IPS-18c (cell line): ENCODE results near the gene UNC119B.
"Not testable (repeated sequence)": the region's sequence is repeated elsewhere in the genome, so short reads cannot be mapped to it uniquely, and the experiment has no call there.

Experiments used
- H3K4me3 ChIP-seq: 2 replicates; pipeline ENCODE4 v1.7.0; 2013; ENCODE audit warnings: low read depth, mild to moderate bottlenecking, low read length, moderate library complexity; ENCODE audit not compliant: insufficient read depth
- H3K9me3 ChIP-seq: one replicate; pipeline ENCODE4 v1.6.1; 2013; ENCODE audit warnings: mild to moderate bottlenecking, low read length, moderate library complexity; ENCODE audit not compliant: control insufficient read depth, insufficient read depth

The UNC119B gene

DNA sequence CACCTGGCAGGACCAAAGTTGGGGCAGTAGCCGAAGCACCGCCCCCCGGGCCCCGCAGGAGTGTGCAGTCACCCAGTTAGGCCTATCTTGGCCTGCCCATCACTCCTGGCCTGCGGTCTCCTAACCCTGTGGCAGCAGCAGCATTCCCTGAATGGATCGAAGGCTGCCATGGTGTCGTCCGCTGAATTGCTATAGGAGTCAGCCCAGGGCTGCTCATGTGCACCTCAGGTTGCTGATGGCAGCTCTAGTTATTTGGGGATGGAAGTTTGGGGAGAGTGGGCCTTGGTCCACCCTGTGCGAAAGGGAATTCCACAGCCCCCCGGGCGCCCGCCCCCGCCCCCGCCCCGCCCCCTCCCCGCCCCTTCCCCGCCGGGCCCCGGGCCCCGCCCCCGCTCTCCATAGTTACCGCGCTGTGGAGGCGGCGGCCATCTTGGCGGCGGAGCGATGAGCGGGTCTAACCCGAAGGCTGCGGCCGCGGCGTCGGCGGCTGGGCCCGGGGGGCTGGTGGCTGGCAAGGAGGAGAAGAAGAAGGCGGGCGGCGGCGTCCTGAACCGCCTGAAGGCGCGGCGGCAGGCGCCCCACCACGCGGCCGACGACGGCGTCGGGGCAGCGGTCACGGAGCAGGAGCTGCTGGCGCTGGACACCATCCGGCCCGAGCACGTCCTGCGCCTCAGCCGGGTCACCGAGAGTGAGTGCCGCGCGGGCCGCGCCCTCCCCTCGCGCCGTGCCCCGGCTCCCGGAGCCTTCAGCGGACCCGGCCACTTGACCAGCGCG lies at the start of gene UNC119B:
Gene UNC119B, plus strand, starts transcription at position 428 of the 774 bp plus-strand sequence. Its CDS starts 17 bp downstream, at position 445.
- Histone ChIP-seq H3K9me3 (no peaks in the 10 kb centered on the region), H3K4me3 (peak within 1 kb of the TSS; percentile 89)

DNA sequence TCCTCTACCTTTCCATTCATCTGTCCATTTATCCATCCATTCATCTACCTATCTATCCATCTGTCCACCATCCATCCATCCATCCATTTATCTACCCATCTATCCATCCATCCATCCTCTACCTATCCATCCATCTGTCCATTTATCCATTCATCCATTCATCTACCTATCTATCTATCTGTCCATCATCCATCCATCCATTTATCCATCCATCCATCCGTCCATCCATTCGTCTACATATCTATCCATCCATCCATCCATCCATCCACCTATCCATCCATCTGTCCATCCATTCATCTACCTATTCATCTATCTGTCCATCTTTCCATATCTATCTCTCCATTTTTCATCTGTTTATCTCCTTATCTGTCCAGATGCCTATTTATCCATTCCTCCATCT lies 48.8 kb upstream of the UNC119B start:
- no peaks in the 10 kb centered on the region for H3K9me3 ChIP-seq

DNA sequence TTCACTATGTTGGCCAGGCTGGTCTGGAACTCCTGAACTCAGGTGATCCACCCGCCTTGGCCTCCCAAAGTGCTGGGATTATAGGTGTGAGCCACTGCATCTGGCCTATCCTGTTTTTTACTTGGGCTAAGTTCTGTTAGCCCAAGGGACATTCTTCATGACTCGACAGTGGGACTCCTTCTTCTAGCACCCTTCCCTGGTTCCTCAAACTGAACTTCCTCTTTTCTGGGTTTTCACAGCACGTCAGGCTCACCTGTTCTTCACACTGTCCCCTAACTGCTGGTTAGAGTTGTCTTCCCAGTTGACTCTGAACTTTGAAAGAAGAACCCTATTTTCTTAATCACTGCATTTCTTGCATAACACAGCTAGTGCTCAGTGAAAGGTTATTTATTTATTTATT lies 47.4 kb upstream of the UNC119B start:
- no peak overlapping the region for H3K4me3 ChIP-seq

More for the DNA sequence above, 48.8 kb upstream of the UNC119B start:
- H3K4me3 ChIP-seq = no peak overlapping the region

DNA sequence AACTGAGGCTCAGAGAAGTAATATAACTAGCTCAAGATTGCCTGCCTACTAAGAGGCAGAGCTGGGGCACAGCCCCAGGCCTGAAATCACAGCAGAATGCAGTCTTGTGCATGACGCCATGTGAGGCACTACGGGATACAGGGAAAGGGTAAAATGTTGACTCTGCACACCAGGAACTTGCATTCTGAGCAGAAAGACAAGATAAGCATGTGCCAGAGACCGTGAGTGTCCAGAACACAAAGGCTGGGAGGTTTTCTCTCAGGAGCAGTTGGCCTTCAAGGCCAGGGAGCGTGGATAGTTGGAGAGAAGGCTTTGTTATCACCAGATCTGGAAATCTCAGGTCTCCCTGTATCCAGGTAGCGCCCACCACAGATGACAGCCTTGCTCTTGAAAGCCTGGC lies 46.5 kb upstream of the UNC119B start:
- Histone ChIP-seq H3K4me3 (no peak overlapping the region), H3K9me3 (no peaks in the 10 kb centered on the region)

More for the DNA sequence above, 47.4 kb upstream of the UNC119B start:
- H3K9me3 ChIP-seq = no peaks in the 10 kb centered on the region

DNA sequence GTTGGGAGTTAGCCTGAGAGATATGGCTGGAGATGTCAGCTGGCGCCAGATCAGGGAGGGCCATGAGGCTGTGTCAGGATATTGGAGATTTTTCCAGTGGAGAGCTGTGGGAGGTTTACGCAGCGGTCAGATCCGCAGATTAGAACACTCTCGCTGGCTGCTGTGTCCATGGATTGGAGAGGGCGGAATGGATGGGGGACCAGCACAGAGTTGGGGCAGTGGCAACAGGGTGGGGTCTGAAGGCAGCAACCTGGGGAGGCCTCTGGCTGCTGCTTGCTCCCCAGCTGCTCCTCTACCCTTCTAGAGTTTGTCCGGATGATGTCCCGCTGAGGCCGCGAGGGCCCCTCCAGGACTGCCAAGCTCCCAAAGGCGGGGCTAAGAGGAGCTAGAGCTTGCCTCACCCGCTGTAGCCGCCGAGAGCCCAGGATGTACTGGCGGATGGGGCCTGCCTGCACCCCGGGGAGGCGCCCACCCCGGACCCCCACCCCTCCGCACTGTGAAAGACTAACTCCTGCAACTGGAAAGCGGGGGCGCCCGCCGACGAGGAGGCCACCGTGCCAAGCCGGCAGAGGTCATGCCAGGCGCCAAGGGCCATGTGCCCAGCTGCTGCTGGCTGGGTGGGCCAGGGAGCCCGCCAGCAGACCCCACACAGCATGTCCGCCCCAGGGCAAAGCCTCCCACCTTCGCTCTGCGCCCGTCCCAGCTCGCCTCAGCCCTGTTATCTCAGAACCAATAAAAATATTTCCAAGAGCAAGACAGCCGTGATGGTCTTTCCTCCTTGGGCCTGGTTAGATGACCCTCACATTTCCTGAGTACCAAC lies 43.5 kb upstream of the UNC119B start:
- no peaks in the 10 kb centered on the region for H3K9me3 ChIP-seq
- H3K4me3 ChIP-seq = no peak overlapping the region

DNA sequence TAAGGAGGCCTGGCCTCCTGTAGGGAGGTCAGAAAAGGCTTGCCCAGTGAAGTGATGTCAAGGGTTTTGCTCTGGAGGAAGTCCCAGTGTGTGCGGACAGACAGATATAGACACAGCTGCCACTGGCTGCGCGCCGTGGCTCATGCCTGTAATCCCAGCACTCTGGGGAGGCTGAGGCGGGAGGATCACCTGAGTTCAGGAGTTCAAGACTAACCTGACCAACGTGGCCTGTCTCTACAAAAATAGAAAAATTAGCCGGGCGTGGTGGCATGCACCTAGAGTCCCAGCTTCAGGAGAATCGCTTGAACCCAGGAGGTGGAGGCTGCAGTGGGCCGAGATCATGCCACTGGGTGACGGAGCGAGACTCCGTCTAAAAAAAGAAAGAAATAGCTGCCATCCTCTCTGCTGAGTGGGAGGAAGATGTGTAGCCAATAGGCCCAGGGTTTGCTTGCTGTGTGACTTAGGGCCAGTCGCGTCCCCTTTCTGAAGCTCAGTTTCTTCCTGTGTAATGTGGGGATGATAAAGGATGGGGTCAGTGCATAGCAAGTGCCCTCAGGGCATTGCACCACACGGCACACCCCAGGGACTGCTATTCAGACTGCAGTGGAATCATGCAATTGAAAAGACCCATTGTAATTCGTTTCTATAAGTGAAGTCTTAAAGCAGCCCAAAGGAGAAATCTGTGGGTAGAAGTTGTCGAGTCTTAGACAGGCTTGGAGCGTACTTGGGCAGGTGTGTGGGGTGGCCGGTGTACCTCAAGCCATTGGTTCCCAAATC lies 42.0 kb upstream of the UNC119B start:
- Histone ChIP-seq H3K9me3 (no peaks in the 10 kb centered on the region), H3K4me3 (no peak overlapping the region)

DNA sequence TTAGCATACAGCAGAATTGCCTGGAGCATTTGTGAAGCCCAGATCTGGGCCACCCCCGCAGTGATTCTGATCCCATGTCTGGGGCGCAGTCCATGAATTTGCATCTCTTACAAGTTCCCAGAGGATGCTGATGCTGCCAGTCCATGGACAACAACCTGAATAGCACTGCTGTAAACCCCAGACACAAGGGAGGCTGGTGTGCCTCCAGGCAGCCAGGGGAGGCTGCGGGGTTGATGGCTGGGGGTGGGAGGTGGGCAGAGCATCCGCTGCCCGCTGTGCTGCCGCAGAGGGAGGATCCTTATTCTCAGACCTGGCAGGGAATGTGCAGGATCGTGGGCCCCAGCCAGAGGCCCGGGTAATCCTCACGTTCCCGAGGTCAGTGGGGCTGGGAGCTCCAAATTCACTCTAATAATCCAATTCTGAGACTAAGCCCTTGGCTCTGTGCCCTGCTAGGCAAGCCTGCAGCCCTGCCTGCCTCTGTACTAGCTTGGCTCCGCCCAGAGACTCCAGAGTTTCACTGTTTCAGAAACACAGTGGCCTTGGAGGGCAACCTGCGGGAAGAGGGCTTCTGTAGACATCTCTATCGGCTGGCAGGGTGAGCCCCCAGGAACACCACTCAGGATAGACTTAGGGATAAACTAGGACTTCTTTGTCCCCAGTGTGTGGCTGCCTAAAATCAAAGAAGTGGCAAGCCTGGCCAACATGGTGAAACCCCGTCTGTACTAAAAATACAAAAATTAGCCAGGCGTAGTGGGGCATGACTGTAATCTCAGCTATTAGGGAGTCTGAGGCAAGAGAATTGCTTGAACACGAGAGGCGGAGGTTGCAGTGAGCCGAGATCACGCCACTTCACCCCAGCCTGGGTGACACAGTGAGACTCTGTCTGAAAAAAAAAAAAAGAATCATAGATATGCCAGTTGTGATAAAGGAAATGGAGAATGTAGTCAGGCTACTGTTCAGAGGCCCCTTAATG lies 41.1 kb upstream of the UNC119B start:
- H3K9me3 ChIP-seq = no peaks in the 10 kb centered on the region
- H3K4me3 ChIP-seq = no peak overlapping the region

DNA sequence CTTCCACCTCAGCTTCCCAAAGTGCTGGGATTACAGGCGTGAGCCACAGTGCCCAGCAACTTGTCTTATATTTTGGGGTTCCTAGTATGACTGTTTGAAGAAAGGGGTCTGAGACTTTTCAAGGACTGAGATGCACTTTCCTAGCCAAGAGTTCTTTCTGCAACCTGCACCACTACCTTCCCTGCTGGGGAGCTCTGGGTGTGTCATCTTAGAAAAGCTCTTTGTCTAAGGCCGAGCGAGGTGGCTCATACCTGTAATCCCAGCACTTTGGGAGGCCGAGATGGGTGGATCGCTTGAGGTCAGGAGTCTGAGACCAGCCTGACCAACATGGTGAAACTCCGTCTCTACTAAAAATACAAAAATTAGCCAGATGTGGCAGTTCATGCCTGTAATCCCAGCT lies 40.0 kb upstream of the UNC119B start:
- not testable (repeated sequence) for H3K9me3 ChIP-seq, H3K4me3 ChIP-seq

DNA sequence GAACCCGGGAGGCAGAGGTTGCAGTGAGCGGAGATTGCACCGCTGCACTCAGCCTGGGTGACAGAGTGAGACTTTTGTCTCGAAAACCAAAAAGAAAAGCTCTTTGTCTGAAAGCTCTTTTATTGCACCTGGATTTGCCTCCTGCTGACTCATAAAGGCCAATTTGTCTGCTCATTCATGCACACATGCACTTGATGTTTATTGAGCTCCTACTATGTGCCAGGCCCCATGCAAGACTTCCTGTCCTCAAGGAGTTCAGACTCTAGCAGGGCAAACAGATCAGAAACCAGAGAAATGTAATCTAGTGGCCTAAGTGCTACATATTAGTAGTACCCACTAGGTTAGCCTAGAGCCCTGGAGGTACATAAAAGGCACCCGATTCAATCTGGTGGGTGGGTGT lies 39.6 kb upstream of the UNC119B start:
- H3K4me3 ChIP-seq = no peak overlapping the region

DNA sequence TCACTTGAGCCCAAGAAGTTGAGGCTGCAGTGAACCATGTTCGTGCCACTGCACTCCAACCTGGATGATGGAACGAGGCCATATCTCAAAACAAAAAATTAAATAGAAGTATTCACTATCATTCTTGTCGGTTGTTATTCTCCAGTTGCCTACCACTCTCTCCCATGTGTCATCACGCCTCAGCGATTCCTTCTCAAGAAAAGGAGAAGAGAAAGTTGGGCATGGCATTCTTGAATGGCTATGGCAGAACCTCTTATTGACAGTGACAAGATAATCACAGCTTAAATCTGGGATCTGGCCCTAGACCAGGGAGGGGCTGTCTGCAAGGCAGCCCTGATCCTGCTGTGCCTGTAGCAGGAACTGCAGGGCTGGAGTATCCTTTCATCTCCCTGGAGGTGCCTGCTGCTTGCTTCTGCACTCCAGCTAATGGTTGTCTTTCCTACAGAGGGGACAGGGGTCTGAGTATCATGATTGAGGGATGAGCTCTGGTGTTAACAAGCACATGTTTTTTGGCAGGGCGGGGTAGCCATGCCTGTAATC lies 36.1 kb upstream of the UNC119B start:
- H3K4me3 ChIP-seq = no peak overlapping the region
- H3K9me3 ChIP-seq = no peaks in the 10 kb centered on the region

More for the DNA sequence above, 39.6 kb upstream of the UNC119B start:
- H3K9me3 ChIP-seq = no peaks in the 10 kb centered on the region

DNA sequence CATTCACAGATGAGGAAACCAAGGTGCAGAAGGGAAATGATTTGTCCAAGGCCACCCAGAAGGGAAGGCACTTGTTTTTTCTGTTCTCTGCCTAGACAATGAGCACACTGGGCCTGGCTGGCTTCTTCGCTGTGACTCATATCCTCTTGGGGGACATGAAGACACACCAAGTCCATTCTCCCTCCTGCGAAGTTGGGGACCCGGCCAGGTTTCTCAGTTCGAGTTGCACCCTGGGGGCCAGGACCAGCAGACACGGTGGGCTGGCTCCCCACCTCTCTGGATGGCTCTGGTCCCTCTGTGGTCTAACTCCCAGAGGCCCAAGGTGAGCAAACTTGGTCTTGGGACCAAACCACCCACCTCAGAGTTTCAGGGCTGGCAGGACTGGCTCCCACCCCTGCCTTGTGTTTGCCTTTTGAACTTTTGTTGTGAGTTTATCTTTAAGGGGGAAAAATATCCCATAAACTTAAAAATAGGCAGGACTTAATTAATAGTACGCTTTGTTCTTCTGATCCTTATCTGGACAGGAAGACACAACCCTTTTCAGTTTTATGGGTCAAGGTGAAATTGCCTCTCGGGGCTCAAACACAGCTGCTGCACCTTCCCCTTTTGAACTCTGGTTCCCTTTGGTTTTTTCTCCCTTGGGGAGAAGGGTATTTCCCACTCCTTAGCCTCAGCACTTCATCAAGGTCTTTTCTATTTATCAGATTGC lies 32.3 kb upstream of the UNC119B start:
- Histone ChIP-seq H3K9me3 (no peaks in the 10 kb centered on the region), H3K4me3 (no peak overlapping the region)

DNA sequence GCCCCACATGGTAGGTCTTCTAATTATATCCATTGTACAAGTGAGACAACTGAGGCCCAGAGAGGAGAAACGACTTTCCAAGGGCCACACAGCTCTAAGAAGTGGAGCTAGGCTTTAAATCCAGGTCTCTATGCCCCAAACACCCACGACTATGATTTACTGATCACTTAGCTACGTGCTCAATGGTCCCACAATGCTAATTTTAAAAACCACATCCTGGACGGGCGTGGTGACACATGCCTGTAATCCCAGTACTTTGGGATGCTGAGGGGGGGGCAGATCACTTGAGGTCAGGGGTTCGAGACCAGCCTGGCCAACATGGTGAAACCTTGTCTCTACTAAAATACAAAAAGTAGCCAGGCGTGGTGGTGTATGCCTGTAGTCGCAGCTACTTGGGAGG lies 31.7 kb upstream of the UNC119B start:
- no peak overlapping the region for H3K4me3 ChIP-seq
- H3K9me3 ChIP-seq = no peaks in the 10 kb centered on the region

DNA sequence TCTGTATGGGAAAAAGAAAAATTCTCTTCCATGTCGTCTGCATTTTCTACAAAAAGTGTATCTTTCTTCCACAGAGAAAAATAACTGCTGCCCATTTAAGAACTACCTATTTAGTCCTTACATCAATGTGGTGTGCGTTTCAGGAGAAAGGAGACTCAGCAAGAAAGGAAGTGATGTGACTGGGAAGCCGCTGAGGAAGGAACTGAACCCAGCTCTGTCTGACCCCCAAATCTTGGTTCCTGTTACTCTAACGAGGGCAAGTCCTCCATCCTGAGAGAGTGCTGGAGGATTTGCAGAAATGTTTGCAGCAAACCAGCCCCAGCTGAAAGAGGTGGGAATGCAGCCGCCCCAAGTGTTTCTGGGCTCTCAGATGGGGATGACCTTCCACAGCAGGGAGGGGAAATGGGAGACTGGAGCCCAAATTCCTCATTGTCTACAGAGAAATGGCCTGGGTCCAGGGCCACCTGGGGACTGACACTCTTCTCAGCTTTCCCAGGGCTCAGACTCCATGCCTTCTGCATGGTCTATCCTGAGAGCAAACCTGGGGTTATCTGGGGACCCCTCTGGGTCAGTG lies 30.0 kb upstream of the UNC119B start:
- Histone ChIP-seq H3K9me3 (no peaks in the 10 kb centered on the region), H3K4me3 (no peak overlapping the region)

DNA sequence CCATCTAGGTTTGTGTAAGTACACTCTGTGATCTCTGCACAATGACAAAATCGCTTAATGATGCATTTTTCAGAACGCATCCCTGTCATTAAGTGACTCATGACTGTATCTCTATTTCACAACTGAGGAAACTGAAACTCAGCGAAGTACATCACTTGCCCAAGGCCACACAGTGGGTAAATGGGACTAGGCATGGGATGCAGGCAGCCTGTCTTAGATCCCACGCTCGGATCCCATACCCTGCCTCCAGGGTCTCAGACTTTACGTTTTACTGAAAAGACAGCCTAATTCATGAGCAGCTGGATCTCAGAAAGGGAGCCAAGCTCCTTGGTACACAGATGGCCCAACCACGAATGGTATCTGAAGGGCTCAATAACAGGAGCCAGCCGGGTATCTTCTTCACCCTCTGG lies 25.7 kb upstream of the UNC119B start:
- no peaks in the 10 kb centered on the region for H3K9me3 ChIP-seq
- no peak overlapping the region for H3K4me3 ChIP-seq

DNA sequence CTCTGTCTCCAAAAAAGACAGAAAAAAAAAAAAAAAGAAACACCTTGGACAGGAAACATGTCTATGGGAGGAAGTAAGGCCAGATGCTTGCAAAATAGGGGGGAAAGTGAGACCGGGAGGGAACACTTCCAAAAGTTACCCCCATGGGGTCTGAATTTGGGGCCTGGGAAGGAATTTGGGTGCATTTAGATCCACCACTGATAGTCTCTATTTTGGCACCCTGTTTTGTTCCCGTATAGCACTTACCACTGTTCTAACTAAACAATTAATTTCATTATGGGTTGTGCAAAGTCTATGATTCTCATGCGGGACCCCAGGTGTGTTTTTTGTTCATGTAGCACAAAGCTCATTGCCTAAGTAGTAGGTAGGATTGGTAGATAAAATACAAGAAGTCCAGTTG lies 24.7 kb upstream of the UNC119B start:
- Histone ChIP-seq H3K9me3 (no peaks in the 10 kb centered on the region), H3K4me3 (peak overlapping the region; percentile 80; the same call in 1 of the 2 replicates)
